ENCODE data around the gene WDR7. TPM values are rescaled to one million over a fixed set of nuclear protein-coding genes. Genes with fewer than 3 reads are reported as not detected.

Gene WDR7
- total RNA-seq, 2 donors from 2014 or later = 19.7 to 29.0 TPM

DNA sequence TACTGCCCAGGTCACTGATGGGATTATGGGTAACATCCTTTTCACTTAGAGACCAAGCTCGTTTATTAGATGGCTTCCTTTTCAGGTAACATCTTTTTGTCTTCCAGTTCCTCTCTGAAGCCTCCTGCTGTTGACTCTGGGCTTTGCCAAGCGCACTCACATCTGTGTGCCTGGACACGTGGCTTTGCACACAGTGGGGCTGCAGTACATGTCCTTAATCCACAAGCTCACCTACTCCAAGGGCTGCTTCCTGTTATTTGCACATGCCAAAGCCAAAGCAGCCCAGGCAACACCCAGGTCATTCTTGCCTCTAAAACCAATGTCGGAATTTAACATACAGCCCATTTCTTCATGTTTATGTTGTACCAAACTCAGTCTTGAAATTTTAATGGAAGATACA lies 371.6 kb downstream of the WDR7 start:
- H3K27me3 ChIP-seq (replicated peaks; ENCODE audit: insufficient read depth) = no peaks in the 10 kb centered on the region
- H3K4me1 ChIP-seq (replicated peaks) = no peaks in the 10 kb centered on the region
- DNase-seq (ENCODE audit: low spot score) = no peak
- H3K27ac ChIP-seq = no peak overlapping the region
- H3K36me3 ChIP-seq = no peaks in the 10 kb centered on the region
- WGBS = 85% methylated on average over 4 of the region's 4 CpGs
- H3K9me3 ChIP-seq = no peaks in the 10 kb centered on the region
- no peak overlapping the region for H3K4me3 ChIP-seq
- TF ChIP-seq POLR2A (IDR thresholded peaks at IDR 0.05) (no peak), POLR2AphosphoS5 (IDR thresholded peaks at IDR 0.05) (no peak)
- TF ChIP-seq, protein P1, sequence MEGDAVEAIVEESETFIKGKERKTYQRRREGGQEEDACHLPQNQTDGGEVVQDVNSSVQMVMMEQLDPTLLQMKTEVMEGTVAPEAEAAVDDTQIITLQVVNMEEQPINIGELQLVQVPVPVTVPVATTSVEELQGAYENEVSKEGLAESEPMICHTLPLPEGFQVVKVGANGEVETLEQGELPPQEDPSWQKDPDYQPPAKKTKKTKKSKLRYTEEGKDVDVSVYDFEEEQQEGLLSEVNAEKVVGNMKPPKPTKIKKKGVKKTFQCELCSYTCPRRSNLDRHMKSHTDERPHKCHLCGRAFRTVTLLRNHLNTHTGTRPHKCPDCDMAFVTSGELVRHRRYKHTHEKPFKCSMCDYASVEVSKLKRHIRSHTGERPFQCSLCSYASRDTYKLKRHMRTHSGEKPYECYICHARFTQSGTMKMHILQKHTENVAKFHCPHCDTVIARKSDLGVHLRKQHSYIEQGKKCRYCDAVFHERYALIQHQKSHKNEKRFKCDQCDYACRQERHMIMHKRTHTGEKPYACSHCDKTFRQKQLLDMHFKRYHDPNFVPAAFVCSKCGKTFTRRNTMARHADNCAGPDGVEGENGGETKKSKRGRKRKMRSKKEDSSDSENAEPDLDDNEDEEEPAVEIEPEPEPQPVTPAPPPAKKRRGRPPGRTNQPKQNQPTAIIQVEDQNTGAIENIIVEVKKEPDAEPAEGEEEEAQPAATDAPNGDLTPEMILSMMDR (IDR thresholded peaks at IDR 0.05) = no peak
- intact Hi-C loops (cut with DNase I) = no loop called here

DNA sequence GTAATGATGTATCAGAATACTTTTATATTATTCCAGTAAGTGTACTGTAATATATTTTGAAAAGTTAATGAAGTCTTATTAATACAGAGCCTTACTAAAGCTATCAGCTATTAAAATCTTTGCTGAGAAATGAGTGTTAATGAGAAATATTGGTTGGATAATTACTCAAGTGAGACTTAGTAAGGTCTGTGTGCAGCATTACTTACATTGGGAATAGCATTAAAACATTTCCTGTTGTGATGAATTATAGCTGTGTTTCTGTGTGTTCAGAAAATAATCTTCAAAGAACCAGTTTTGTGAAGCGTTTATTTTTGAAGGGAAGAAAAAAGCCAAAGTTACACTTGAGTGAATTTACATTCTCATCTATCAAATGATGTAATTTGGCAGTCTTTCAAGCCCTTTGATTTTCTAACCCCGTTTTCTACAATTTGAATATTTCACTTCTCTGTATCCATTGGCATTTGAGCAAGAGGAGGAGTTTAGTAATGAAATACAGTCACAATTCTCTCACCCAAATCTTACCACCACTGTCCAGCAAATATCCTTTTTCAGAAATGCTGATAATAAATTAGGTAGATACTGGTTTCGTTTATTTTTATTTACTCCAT lies 372.2 kb downstream of the WDR7 start:
- Histone ChIP-seq H3K36me3 (no peaks in the 10 kb centered on the region), H3K4me1 (replicated peaks) (no peaks in the 10 kb centered on the region), H3K27me3 (replicated peaks; ENCODE audit: insufficient read depth) (no peaks in the 10 kb centered on the region), H3K9me3 (no peaks in the 10 kb centered on the region), H3K4me3 (no peak overlapping the region), H3K27ac (no peak overlapping the region)
- intact Hi-C loops (cut with DNase I) = no loop called here
- no peak for TF ChIP-seq POLR2AphosphoS5 (IDR thresholded peaks at IDR 0.05)
- TF ChIP-seq, protein P1 (IDR thresholded peaks at IDR 0.05) = no peak
- TF ChIP-seq POLR2A (IDR thresholded peaks at IDR 0.05) = no peak
- 45% methylated on average over 3 of the region's 3 CpGs for WGBS
- DNase-seq (ENCODE audit: low spot score) = no peak

DNA sequence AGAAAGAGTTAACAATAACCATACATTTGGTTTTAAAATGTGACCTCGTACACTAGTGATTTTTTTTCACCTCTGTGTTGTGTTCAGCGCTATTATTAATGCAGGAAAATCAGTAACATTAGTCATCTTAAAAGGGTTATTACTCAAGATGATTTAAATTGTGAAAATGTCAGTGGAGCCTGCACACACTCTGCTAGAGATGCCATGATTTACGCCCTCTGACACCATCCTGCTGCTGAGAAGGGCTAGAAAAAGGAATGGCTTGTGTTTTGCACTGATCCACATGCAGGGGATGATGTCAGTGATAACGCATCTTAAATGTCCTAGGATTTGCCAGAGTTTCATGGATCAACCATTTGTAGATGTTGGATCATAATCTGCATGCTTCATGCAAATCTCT lies 374.4 kb downstream of the WDR7 start:
- Histone ChIP-seq H3K4me3 (no peak overlapping the region), H3K9me3 (no peaks in the 10 kb centered on the region), H3K27me3 (replicated peaks; ENCODE audit: insufficient read depth) (no peaks in the 10 kb centered on the region), H3K36me3 (no peaks in the 10 kb centered on the region), H3K27ac (no peak overlapping the region), H3K4me1 (replicated peaks) (no peaks in the 10 kb centered on the region)
- WGBS = 63% methylated on average over 4 of the region's 4 CpGs
- no peak for DNase-seq (ENCODE audit: low spot score)
- TF ChIP-seq POLR2AphosphoS5 (IDR thresholded peaks at IDR 0.05) (no peak), POLR2A (IDR thresholded peaks at IDR 0.05) (no peak)
- TF ChIP-seq, protein P1 (IDR thresholded peaks at IDR 0.05) = no peak
- intact Hi-C loops (cut with DNase I) = no loop called here

DNA sequence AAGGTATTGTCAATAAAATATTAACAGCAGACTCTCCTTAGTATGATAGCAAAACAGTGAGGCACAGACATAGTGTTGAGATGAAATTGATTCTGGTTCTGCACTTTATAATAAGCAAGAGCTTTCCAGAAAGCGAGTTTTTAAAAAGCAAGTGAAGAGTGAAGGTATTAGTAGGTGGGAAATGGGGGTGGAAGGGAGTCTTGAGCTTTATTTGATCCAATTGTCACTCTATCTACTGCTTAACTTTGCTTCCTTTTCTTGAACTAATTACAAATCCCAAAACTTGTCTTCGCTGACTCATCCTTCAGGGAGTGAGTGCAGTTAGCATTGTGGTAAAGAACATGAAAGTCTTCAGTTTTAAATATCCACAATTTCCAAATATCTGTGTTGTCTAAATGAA lies 375.2 kb downstream of the WDR7 start:
- WGBS = 98% methylated on average over 2 of the region's 2 CpGs
- Histone ChIP-seq H3K4me1 (replicated peaks) (no peaks in the 10 kb centered on the region), H3K9me3 (no peaks in the 10 kb centered on the region), H3K27me3 (replicated peaks; ENCODE audit: insufficient read depth) (no peaks in the 10 kb centered on the region), H3K27ac (no peak overlapping the region), H3K36me3 (no peaks in the 10 kb centered on the region), H3K4me3 (no peak overlapping the region)
- TF ChIP-seq, protein P1 (IDR thresholded peaks at IDR 0.05) = no peak
- TF ChIP-seq POLR2A (IDR thresholded peaks at IDR 0.05) (no peak), POLR2AphosphoS5 (IDR thresholded peaks at IDR 0.05) (no peak)
- no peak for DNase-seq (ENCODE audit: low spot score)
- intact Hi-C loops (cut with DNase I) = no loop called here

DNA sequence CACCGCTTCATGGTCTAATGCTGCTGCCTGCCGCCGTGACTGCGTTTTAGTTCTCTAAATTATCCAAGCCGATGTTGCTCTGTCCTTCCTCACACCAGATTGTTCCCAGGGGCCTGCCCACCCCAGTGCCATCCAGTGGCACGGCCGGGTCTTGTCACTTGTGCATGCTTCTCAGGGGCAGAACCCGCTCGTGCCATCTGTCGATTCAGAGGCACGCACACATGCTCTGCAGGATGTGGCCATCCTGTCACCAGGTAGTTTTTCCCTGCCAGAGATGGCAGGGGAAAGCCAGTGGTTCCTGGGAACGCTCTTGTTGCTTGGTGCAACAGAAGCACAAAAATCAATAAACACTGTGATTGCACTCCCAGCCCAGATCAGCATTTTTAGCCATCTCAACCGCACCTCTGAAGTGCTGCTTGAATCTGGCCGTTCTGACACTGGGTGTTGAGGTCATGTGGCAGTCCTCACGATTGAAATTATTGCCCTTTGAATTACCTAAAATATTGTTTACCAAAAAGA lies 376.1 kb downstream of the WDR7 start:
- no peaks in the 10 kb centered on the region for H3K9me3 ChIP-seq
- no peaks in the 10 kb centered on the region for H3K36me3 ChIP-seq
- H3K4me1 ChIP-seq (replicated peaks) = no peaks in the 10 kb centered on the region
- no peak overlapping the region for H3K4me3 ChIP-seq
- DNase-seq (ENCODE audit: low spot score) = no peak
- no peaks in the 10 kb centered on the region for H3K27me3 ChIP-seq (replicated peaks; ENCODE audit: insufficient read depth)
- WGBS = 93% methylated on average over 15 of the region's 15 CpGs
- H3K27ac ChIP-seq = no peak overlapping the region
- intact Hi-C loops (cut with DNase I) = no loop called here
- TF ChIP-seq POLR2AphosphoS5 (IDR thresholded peaks at IDR 0.05) = no peak
- TF ChIP-seq, protein P1 (IDR thresholded peaks at IDR 0.05) = no peak
- TF ChIP-seq POLR2A (IDR thresholded peaks at IDR 0.05) = no peak

Measured in prostate gland (tissue), 2 donors.